Activated CD8-positive, alpha-beta memory T cell treated with anti-CD3 and anti-CD28 coated beads, Interleukin-2, amount 50 U/mL, for 24 hours (primary cell): ENCODE data around the gene EFEMP2.

Experiments
- DNase-seq: peaks from one replicate; pipeline ENCODE4 v3.0.0-alpha.2; 2020; ENCODE audit errors: extremely low read depth

EFEMP2 gene

DNA sequence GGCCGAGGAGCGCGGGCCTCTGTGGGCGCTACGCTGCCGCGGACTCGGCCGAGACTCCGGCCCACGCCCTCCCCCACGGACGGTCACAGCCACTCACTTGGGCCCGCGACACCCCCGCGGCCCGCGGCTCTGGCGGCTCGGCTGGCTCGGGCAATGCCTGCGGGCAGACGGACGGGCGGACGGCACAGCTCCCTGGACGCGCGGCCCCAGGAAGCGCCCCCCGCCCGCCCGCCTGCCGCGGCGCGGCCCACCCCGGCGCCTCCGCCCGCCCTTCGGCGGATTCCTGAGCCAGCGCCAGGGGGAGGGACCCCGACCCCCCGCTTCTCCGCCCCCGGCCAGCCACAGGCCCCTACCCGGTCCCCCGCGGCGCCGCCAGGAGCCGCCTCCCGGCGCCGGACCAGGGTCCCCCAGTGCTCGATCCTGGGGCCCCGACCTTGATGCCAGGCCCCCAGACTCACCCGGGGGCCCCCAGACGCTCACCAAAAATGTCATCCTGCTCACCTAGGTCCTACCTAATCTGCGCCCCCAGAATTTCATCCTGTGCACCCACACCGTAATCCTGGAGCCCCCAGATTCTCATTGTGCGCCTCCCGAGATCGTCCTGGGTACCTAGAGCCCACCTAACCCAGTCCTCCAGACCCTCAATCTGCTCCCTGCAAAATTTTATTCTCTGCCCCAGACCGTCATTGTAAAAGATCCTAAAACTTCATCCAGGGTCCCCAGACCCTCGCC, at the start of gene EFEMP2:
Gene EFEMP2, minus strand, starts transcription at position 215 of the 732 bp plus-strand sequence. CDS start 446 bp downstream, outside the sequence.
- no peak for DNase-seq

DNA sequence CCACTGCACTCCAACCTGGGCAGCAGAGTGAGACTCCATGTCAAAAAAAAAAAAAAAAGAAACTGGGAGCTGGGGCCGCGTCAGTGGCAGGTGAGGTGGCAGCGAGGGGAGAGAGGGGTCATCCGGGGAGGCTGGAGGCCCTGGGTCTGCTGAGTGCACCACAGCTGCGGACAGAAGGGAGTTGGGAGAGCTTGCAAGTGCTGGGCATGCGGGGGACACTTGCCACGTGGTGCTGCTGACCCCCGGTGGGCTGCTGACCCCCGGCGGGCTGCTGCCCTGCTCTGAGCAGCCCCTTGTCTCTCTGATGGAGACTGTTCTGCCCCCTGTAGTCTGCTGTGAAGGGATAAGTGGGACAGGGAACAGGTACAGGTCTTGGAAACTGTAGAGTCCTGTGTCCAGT, 49.3 kb upstream of the EFEMP2 start:
- DNase-seq: no peak

DNA sequence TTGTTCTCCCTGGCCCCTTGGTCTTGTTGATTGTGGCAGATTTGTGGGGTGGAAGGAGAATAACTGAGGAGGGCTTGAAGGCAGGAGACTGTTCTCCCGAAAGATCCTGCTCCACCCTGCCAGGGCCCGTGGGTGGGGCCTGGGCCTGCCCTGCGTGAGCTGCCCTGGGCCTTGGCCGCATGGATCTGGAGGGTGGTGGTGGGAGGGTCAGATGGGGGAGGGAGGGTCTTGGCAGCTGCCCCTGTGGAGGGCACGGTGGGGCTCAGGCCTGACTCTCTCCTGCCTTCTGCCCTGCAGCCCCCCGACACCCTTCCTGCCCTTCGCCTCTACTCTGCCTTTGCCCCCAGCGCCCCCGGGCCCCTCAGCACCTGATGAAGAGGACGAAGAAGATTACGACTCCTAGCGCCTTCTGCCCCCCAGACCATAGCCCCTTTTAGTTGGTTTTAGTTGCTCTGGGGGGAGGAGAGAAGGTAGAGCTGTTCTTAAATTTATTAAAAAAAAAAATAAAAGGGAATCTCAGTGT, 48.5 kb upstream of the EFEMP2 start:
- no peak for DNase-seq

DNA sequence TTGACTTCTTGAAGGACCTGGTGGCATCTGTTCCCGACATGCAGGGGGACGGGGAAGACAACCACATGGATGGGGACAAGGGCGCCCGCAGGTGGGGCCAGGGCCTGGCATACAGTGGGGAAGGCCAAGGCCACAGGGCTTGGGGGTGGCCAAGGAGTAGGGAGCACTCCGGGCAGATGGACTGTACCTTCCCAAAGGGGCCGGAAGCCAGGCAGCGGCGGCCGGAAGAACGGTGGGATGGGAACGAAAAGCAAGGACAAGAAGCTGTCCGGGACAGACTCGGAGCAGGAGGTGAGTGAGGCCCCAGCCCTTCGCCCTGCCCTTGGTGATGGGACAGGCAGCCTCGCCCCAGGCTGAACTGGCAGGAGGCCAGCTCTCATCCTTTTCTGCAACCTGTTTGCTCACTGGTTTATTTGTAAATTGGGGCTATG, 47.8 kb upstream of the EFEMP2 start:
- DNase-seq: no peak

DNA sequence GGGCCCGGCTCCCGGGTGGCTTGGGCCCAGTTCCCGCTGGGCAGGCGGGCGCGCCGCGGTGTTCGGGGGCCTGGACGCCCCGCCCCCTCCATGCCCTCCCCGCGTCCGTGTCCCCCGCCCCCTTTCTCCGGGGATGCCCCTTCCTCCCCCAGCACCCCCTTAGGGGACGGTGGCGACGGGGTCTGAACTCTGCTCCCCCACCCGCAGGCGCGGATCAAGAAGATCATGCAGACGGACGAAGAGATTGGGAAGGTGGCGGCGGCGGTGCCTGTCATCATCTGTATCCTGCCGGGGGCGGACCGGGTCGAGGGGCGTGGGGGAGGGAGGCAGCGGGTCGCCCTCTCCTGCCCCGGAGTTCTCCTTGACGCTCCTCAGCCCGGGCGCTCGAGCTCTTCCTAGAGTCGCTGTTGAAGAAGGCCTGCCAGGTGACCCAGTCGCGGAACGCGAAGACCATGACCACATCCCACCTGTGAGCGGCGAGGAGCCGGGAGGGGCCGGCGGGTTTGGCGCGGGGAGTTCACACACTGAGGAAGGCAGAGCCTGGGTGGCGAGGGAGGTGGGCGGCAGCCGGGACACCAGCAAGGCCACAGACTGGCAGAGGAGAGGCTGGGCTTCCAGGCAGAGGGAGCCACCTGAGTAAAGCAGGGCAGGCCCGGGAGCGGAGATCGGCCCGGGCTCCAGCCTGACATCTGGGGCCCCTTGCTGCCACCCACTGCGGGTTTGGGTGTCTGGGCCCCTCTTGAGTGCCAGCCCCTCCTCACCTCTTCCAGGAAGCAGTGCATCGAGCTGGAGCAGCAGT, 47.2 kb upstream of the EFEMP2 start:
- no peak for DNase-seq

DNA sequence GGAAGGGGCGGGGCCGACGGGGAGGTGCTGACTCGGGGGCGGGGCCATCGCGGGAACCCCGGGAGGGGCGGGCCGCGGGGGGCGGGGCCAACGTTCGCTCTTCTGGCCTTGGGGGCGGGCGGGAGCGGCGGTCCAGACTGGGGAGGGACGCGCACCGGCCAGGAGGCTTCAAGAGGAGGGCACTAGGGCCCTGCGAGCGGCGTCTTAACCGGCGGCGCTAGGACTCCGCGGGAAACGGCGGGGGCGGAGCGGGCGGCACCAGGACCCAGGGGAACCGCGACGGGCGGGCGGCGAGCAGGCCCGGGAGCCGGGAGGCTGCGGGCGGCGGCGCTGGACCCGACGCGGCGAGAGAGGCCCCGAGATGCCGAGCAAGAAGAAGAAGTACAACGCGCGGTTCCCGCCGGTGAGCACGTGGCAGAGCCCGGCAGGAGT, 46.6 kb upstream of the EFEMP2 start, which contains the start of gene DRAP1:
Gene DRAP1, plus strand, starts transcription at position 286 of the 432 bp plus-strand sequence. Its CDS starts 76 bp downstream, at position 362.
- peak; percentile 89 for DNase-seq

DNA sequence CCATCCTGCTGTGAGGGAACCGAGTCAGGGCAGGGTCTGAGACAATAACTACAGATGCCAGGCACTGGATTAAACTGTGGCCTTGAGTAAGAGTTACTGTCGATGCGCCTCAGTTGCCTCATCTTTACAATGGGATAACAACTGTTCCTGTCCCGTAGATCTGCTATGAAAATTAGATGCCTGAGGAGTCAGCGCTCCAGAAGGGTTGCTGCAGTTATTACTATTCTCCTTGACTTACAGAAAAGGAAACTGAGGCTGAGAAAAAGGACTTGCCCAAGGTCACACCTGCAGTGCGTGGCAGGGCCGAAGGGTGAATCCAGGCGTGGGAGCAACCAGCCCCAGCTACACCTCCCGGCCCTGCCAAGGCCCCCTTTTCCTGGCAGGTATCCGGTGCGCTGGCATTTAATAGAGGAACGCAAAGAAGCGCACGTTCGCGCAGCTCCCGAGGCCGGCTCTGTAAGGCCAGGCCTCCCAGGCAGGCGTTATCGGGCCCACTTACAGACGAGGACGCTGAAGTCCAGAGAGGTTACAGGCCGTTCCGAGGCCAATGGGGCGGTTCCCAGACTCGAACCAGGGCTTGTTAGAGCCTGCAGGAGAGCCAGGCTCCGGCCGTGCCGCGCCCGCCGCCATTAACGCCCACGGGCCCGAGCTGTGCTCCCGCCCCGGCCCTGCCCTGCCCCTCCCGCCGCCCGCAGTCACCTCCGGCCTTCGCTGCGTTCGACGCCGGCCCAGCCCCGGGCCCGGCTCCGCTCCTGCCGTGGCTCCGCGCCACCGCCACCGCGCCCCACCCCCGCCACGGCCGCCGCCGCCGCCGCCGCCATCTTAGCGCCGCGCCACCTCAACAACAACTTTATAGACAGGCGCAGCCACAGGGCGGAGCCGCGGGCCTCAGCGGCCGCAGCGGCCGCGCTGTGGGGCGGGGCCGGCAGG, 45.9 kb upstream of the EFEMP2 start, which contains the start of gene C11orf68:
Gene C11orf68, minus strand, starts transcription at position 852 of the 930 bp plus-strand sequence. Its CDS starts 31 bp downstream, at position 821.
- no peak for DNase-seq

DNA sequence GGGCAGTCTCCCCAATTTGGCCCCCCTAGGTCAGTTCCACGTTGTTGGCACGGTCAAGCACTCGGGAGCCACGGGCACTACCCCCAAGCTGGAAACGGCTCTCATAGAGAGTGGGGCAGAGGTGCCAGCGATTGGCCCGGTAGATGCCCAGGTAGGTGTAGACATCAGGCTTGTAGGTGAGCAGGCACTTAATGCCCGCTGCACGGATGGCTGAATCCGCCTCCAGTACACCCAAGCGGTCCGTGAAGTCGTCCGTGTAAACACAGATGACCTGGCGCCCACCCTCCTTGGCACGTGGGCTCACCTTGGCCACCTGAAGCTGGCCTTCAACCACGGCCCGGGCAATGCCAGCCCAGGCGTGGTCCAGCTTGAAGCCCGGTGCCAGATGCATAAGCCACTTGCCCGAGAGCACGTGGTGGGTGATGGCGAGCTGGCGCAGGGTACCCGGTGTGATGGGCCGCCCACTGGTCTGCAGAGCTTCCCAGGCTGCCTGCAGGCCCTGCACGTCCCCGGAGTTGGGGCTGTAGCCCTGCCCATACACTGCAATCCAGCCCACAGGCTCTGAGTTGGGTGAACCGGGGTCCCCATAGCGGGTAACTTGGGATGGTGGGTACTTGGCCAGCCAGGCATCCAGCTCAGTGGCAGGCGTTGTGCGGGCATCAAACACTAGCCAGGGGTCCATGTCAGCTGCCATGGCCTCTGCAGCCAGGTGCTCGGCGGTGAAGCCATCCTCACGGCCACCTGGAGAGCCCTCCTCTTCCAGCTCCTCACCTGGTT, 45.0 kb upstream of the EFEMP2 start:
- no peak for DNase-seq

DNA sequence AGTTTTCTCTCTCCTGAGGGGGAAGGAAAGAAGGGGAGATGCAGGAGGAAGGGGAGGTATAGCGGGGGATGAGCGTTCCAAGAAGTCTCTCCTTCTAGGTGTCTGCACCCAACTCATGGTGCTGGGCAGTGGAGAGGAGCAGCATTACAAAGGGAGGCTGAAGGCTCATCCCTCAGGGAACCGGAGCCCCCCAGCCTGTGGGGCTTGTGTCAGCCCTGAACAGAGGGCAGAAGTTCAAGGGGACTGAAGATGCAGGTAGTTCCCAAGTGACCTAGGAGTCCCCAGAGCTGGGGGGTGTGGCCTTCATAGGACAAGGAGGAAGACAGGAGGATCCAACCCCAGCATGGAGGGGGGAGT, 44.5 kb upstream of the EFEMP2 start:
- DNase-seq: no peak

DNA sequence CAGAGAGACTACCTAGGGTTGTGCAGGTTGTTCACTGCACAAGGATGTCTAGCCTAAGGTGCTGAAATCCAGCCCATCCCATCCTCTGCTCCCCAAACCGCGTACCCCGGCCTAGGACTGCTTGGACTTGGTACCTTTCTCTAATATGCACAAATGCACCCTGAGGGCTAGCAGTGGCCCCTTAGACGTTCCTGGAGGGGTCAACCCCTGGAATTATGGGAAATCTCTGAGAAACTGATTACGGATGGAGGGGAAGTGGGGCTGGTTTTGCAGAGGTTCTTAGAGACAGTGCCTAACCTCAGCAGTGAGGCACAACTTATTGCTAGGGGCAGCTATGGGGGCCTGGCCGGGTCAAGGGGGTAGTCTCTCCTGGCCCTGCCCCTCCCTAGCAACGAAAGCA, 43.8 kb upstream of the EFEMP2 start:
- DNase-seq: no peak

DNA sequence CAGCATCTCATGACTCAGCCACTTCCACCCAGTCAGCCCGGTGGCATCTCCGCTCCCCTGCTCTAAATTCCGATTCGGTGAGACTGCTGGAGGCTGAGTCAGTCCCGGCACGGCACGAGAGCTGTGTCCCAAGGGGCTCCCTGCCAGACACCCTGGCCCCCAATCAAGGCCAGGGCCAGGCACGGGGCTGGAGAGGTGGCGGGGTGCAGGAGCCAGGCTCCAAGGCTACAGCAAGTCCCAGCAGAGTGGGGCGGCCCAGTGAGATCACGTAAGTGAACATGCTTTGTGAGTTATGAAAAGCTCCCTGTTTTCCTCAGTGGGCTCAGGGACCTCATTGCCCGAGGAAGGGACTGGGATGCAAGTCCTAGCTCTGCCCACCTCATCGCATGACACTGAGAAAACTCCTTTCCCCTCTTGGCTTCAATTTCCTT, 43.2 kb upstream of the EFEMP2 start:
- no peak for DNase-seq

DNA sequence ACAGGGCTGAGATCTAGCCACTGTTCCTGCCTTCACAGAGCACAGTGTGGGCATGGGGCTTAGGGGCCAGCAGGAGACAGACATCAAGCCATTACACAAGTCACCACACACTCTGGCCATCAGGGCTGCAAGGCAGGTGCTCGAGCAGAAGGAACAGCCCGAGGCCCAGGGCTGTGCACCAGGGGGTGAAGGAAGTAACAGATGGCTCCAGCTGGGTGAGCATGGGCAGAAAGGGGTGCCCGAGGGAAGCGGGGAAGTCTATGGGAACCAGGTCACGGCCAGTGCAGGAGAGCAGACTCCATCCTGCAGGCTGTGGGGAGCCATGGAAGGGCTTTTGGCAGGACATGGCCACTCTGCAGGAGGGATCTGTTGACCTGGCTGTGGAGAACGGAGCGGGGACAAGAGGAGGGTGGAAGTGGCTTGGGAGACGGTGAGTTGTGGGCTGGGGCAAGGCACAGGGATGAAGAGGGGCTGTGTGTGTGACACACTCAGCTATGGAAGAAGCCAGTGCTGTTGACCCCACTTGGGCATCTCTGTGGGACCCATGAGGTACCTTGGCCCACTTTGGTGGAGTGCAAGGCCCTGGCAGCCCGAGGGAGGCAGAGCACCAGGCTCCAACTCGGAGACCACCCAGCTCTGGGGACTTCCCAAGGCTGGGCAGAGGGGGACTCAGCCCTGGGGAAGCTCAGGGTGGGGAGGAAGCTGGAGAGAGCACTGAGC, 42.7 kb upstream of the EFEMP2 start:
- DNase-seq: no peak

DNA sequence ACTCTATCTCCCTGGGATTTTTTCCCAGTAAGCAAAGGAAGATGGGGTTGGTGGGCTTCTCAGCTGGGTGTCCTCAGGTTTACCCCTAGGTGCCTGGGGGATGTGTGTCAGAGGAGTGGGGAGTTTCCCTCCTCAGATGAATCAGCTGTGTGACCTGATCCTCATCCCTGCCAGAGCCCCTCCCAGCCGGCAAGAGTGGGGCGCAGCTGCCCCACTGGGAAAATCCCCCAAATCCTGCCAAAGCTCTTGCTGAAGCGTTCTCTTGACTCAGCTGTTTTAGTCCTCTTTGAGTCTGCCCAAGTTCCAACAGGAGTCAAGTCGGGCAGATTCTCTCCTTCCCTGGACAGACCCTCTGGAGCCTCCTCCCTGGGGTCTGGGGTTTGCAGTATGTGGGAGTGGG, 40.2 kb upstream of the EFEMP2 start:
- DNase-seq: no peak

DNA sequence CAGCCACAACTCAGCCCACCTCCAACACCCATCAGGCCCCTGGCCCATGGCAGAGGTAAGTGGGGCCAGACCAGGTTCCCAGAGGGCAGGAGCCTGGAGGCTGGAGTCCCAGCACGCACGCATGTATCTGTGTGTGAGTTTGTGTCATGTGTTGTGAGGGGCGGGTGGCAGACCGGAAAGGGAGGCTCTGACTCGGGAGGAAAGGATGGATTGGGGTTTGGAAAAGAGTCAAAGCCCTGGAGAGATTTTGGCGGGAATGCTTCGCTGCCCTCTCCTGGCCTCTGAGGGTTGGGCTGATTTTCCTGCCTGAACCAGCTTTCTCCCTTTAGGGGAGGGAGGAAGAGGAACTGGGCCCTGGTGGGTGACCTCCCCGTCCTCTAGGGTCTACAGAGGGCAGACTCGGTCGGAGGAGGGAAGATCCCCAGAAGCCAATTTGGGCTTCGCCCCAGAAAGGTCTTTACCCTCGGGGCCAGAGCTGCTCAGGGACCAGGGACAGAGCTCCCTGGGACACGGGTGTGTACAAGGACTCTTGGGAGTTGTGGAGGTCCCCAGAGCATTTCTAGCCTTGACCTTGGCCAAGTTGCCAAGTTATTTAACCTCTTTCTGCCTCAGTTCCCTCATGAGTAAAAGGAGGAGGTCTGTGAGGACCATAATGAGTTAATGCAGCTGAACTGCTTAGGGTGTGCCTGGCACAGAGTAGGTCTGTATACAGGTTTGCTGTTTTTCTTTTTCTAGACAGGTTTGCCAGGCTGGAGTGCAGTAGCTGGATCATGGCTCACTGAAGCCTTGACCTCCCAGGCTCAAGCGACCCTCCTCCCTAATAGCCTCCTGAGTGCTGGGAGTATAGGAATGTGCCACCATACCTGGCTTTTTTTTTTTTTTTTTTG, 39.3 kb upstream of the EFEMP2 start:
- no peak for DNase-seq

DNA sequence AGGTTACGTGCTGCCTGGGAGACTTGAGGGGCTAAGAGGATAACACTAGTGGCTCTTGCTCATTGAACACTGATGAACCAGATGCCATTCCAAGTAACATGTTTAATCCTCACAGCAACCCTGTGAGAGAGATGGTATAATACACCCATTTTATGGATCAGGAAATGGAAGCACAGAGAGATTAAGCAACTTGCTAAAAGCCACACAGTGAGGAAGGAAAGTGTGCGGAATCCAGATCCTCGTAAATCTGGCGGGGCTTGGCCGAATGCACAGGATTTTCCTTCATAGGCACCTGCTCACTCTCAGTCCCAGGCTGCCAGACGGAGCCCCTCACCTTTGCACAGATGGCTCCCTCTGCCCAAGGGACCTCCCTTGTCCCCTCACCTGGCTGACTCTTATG, 35.3 kb upstream of the EFEMP2 start:
- no peak for DNase-seq

DNA sequence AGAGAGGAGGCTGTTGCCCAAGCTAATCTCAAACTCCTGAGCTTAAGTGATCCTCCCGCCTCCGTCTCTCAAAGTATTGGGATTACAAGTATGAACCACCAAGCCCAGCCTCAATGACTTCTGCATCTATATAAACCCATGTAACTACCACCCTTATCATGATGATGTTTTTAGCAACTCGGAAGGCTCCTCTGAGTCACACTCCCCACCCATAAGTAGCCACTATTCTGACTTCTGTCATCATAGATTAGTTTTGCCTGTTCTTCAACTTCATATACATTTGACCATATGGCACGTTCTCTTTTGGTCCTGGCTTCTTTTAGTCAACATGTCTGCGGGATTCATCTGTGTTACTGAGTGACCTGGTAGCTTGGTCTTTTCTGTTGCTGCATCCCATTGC, 34.0 kb upstream of the EFEMP2 start:
- no peak for DNase-seq

DNA sequence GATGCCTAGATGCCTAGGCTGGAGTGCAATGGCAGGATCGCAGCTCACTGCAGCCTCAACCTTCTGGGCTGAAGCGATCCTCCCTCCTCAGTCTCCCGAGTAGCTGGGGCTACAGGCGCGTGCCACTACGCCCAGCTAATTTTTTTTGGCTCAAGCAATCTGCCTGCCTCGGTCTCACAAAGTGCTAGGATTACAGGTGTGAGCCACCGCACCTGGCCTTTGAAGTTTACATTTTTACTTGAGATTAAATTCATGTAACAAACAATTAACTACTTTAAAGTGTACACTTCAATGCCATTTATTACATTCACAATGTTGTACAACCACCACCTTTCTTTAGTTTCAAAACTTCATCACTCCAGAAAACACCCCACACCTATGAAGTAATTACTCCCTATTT, 31.1 kb upstream of the EFEMP2 start:
- no peak for DNase-seq

DNA sequence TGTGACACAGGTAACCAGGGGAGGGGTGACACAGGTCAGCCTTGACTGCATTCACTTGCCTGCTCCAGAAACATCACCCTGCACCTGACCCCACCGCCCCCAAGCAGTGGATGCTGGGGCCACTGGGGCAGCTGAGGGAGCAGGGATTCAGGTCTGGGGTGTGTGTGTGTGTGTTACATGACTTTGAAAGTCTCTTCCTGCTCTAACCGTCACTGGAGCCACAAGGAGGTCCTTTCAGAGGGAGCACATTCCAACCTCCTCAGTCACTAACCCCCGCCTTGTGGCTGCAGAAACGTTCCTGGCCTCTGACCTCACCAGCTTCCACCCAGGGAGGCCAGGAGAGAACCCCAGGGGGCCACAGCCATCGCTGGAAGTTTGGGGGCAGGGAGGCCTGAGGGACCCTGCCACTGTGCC, 30.5 kb upstream of the EFEMP2 start:
- DNase-seq: no peak

DNA sequence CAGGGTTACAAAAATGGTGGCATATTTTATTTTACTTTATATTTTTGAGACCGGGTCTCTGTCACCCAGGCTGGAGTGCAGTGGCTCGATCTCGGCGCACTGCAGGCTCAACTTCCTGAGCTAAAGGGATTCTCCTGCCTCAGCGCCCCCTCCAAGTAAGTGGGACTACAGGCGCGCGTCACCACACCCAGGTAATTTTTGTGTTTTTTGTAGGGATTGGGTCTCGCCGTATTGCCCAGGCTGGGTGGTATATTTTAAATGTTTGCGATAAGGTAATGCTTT, 28.2 kb upstream of the EFEMP2 start:
- DNase-seq: no peak
